ENCODE measurements around the gene TNFRSF4.

Gene TNFRSF4

GRCh38 chr1:1232796-1233566, 19.0 kb upstream of the TNFRSF4 start:
- DNase-seq (ENCODE audit: low read depth in 2 of 2) = no peak

GRCh38 chr1:1232208-1232795, 18.3 kb upstream of the TNFRSF4 start, which contains the start of gene B3GALT6:
Gene B3GALT6 (plus strand): TSS chr1:1232237. CDS start chr1:1232279, 42 bp downstream.
- DNase-seq (ENCODE audit: low read depth in 2 of 2) = no peak

- peak; percentile 90 to 95 for DNase-seq (ENCODE audit: low read depth in 2 of 2)
These were observed 17.7 kb upstream of the TNFRSF4 start, which contains the start of gene SDF4 for GRCh38 chr1:1231400-1232207. Gene SDF4 (minus strand): TSS chr1:1232001. CDS start chr1:1228772, 3,229 bp downstream.

GRCh38 chr1:1230656-1231399, 16.9 kb upstream of the TNFRSF4 start:
- DNase-seq (ENCODE audit: low read depth in 2 of 2) = no peak

GRCh38 chr1:1229770-1230169, 15.8 kb upstream of the TNFRSF4 start:
- no peak for DNase-seq (ENCODE audit: low read depth in 2 of 2)

GRCh38 chr1:1228596-1229321, 14.8 kb upstream of the TNFRSF4 start:
- DNase-seq (ENCODE audit: low read depth in 2 of 2) = no peak

GRCh38 chr1:1228187-1228586, 14.2 kb upstream of the TNFRSF4 start:
- no peak for DNase-seq (ENCODE audit: low read depth in 2 of 2)

GRCh38 chr1:1227386-1227785, 13.4 kb upstream of the TNFRSF4 start:
- no peak for DNase-seq (ENCODE audit: low read depth in 2 of 2)

- no peak for DNase-seq (ENCODE audit: low read depth in 2 of 2)
These were observed 12.8 kb upstream of the TNFRSF4 start for GRCh38 chr1:1226566-1227362.

GRCh38 chr1:1225913-1226312, 12.0 kb upstream of the TNFRSF4 start:
- DNase-seq (ENCODE audit: low read depth in 2 of 2) = no peak

- no peak for DNase-seq (ENCODE audit: low read depth in 2 of 2)
These were observed 11.4 kb upstream of the TNFRSF4 start for GRCh38 chr1:1225238-1225845.

GRCh38 chr1:1223891-1224290, 9.9 kb upstream of the TNFRSF4 start:
- DNase-seq (ENCODE audit: low read depth in 2 of 2) = no peak

GRCh38 chr1:1223321-1223720, 9.4 kb upstream of the TNFRSF4 start:
- no peak for DNase-seq (ENCODE audit: low read depth in 2 of 2)

GRCh38 chr1:1222575-1223225, 8.7 kb upstream of the TNFRSF4 start:
- DNase-seq (ENCODE audit: low read depth in 2 of 2) = no peak

- no peak for DNase-seq (ENCODE audit: low read depth in 2 of 2)
These were observed 8.1 kb upstream of the TNFRSF4 start for GRCh38 chr1:1221887-1222574.

GRCh38 chr1:1220197-1220596, 6.2 kb upstream of the TNFRSF4 start:
- DNase-seq (ENCODE audit: low read depth in 2 of 2) = no peak

GRCh38 chr1:1219341-1219740, 5.4 kb upstream of the TNFRSF4 start:
- DNase-seq (ENCODE audit: low read depth in 2 of 2) = no peak

- no peak for DNase-seq (ENCODE audit: low read depth in 2 of 2)
These were observed 4.7 kb upstream of the TNFRSF4 start for GRCh38 chr1:1218524-1219200.
